Activated CD4-positive, alpha-beta T cell treated with anti-CD3 and anti-CD28 coated beads, Interleukin-2, Interleukin-4, amounts not matched to agents 100 ng/mL and 50 ng/mL, durations not matched to agents 16 hours and 8 hours (primary cell): ENCODE measurements around the gene DMXL2.
"Not testable (repeated sequence)": the region's sequence is repeated elsewhere in the genome, so short reads cannot be mapped to it uniquely, and the experiment has no call there.

Experiments used
- DNase-seq: peaks from one replicate; pipeline ENCODE4 v3.0.0-alpha.2; 2020; ENCODE audit warnings: low spot score

Gene DMXL2

DNA sequence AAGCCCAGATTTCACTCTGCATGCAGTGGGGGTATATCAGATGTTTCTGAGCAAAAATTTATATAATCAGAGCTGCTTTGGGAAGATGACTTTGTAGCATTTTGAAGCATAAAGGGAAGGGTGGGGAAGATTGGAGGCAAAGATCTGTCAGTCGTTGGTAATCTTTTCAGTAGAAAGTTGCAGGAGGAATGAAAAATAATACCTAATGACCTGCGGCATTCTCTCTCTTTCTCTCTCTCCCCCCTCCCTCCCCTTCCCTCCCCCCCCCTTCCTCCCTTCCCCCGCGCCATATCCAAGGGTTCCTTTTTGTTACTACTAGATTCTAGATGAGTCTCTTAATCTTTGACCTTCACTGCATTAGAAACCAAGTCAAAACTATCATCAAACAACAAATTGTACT, 1.5 kb upstream of the DMXL2 start:
- DNase-seq = no peak

- DNase-seq = no peak
Measured at GRCh38 chr15:51623386-51623938, 891 bp upstream of the DMXL2 start.

DNA sequence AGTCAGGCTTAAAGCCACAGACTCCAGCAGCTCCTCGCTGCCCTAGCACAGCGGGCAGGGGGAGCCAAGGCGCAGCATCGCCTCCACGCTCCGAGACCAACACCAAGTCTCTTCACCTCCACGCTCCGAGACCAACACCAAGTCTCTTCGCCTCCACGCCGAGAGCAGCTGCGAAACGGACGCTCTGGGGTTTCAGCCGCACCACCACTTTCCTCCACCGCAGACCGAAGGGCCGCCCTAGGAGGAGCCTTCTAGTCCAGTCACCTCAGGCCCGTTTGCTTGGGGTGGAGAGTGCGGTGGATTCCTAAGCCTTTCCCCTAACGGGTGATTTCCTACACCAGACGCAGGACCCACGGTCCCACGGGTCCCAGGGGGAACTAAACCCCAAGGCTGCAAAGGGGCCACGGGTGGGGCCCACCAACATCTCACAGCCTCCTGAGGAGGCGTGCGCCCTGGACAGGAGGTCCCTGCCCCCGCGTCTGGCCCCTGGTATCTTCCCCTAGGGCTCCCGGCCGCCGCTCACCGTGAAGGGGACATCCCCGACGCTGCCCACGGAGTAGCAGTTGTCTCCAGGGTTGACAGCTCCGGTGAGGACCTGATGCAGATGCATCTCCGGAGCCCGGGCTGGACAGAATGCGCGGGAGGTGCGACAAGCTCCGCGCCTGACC, 501 bp downstream of the DMXL2 start:
- DNase-seq = peak; percentile 27

DNA sequence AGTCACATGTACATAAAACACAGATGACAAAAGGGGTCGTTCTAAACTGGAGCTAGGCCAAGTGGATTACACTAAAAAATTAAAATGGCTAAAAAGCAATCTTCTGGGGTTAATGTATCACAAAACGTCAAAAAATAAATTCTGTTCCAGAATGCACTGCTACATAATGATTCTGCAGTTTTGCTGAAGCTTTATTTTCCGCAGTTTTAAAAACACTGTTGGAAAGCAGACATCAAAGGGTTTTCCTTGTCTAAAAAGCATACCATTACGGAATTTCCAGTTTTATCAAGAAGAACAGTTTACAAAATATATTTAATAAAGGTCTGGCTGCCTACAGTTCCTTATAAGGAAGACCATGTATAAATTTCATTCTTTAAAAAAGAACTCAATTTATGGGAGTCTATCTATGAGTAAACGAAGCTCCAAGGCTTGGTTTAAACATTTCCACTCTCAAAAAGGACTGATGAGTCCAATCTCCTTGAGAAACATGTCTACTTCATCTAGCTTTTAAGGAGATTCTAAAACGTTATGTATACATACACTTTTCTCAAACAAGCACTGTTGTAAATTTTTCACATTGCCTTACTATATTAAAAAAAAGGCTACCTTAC, 1.3 kb downstream of the DMXL2 start:
- DNase-seq = no peak

DNA sequence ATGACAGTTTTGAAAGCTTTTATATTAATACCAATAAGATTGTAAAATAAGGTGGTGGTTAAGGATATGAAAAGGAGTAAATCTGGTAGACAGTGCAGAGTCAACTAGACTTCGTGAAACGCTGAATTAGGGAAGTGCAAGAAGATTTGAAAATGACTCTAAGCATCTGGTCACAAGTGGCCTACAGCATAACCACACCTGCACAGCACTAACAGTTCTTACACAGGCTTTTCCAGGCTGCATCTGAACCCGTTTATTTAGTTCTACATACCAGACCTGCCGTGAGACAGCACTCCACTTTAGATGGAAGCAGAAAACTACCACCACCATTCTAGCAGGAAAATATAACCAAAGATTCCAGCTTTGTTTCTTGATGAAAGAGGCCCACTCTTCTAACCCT, 1.9 kb downstream of the DMXL2 start:
- DNase-seq = no peak

DNA sequence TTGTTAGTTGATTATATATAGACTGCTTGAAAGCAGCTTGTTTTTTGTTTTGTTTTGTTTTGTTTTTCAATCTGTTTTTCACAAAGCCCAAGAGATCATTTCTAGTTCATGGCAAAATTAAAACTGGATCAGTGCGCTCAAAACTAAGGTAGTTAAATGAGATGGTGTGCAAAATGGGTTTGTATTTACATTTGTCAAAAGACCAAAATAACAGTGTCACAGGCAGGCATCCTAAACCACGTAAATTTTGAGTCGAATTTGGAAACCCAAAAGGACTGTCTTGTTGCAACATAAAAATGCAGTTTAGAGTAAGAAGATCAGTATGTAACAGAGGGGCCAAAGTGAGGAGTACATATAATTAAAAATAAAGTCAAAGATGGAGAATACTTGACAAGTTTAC, 2.4 kb downstream of the DMXL2 start:
- no peak for DNase-seq

DNA sequence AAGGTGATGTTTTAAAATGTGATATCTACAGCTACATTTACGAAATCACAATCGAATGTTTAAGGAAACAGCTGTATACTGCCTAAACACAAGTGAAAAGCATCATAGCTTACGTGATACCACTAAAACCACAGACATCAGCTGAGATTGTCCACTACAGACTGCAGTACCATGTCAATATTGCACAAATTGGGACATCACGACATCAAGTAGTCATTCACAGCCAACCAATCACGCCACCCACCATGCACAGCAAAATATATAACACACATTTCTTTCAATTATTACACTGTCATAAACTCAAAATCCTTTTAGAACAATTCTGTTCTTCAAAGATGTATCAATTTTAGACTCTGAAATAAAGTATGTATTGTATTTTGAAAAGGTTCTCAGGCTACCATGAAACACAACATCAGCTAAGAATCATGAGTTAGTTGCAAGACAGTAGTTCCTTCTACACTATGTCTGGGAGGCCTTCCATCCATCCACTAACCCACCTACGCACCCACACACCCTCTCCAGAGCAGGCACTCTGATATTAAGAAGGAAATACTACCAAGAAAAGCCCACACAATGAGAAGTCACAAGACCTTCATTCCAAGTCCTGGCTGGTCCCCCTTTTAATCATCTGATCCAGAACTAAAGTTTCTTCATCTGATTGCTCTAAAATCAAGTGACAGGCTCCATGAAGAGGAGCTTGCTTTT, 3.1 kb downstream of the DMXL2 start:
- no peak for DNase-seq

- DNase-seq = no peak
Measured at GRCh38 chr15:51617886-51618285, 4.7 kb downstream of the DMXL2 start.

DNA sequence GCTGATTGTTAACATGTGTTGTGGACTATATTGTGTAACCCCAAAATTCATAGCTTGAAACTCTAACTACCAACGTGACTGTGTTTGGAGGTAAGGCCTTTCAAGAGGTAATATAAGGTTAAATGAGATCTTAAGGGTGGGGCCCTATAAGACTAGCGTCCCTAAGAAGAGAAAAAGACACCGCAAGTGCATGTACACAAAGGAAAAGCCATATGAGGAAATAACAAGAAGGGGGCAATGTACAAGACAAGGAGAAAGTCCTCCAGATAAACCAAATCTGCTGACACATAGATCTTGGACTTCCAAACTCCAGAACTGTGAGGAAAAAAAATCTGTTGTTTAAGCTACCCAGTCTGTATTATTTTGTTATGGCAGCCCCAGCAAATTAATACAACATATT, 8.6 kb downstream of the DMXL2 start:
- DNase-seq = no peak

DNA sequence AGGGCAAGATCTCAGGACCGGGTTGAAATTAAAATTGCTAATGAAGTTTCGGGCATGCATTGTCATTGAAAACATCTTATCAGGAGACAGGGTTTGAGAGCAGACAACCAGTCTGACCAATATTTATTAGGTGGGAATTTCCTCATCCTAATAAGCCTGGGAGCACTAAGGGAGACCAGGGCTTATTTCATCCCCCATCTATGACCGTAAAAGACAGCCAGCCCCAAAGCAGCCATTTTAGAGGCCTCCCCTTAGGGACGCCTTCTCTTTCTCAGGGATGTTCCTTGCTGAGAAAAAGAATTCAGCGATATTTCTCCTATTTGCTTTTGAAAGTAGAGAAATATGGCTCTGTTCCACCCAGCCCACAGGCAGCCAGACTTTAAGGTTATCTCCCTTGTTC, 9.9 kb downstream of the DMXL2 start:
- DNase-seq = not testable (repeated sequence)

DNA sequence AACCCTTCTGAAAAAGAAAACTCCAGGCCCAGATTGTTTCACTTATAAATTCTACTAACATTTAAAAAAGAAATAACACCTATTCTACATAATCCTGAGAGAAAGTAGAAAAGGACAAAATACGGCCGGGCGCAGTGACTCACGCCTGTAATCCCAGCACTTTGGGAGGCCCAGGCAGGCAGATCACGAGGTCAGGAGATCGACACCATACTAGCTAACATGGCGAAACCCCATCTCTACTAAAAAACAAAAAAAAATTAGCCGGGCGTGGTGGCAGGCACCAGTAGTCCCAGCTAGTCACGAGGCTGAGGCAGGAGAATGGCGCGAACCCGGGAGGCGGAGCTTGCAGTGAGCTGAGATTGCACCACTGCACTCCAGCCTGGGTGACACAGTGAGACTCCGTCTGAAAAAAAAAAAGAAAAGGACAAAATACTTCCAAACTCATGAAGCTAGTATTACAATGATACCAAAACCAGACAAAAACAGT, 19.1 kb downstream of the DMXL2 start:
- DNase-seq = not testable (repeated sequence)

- DNase-seq = no peak
Measured at GRCh38 chr15:51603002-51603401, 19.6 kb downstream of the DMXL2 start.

DNA sequence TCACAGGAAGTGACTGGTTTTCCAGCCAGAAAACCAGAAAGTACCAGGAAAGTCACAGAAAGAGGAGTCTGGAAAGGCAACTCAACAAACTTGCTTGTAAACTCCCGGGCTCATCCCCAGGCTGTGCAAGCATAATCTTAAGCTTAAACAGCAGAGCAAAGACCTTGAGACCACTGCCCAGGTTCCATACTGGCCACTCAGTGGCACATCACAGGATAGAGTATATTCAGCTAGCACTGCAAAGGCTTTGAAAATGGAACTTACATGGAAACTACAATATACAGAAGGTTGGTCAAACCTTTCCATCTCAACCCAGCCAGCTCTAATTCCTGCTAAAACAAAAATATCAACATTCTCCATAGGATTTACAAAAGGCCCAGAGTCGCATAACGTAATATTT, 20.1 kb downstream of the DMXL2 start:
- DNase-seq = no peak

- no peak for DNase-seq
Measured at GRCh38 chr15:51601801-51602200, 20.8 kb downstream of the DMXL2 start.

DNA sequence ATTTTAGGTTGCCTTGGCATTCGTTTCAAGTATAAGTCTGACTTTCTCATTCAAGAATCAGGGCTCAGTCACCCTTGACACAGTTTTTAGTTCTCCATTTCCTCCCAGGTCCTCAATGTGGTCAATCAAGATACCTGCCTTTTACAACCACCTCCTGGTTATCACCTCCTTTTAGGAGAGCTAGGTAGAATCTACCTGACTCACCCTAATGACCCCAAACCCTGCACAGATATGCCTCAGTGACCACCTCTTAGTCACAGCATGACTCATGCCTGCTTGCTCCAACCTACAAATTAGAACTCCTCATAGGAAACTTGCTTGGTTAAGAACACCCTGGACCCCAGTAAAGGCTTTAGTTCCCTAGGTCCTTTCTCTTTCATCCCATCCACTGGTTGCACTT, 22.5 kb downstream of the DMXL2 start:
- DNase-seq = no peak

- DNase-seq = no peak
Measured at GRCh38 chr15:51589881-51590568, 32.5 kb downstream of the DMXL2 start.

DNA sequence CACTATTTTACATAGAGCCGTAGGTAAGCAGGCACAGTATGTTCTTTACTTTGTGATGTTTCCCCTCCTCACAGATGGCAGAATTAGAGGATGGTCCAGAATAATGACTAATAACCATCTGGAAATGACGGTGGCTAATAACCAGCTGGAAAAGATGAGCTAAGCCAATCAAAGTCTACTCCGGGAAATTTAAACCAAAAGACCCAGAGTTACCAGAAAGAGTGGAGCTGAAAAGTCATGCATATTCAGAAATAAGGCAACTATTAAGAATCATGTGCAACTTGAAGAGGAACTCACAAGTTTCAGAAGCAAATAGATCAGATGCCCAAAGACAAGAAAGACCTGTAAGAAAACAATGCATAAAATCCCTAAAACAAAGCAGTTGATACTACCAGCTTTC, 33.6 kb downstream of the DMXL2 start:
- no peak for DNase-seq

- DNase-seq = no peak
Measured at GRCh38 chr15:51585986-51586385, 36.6 kb downstream of the DMXL2 start.

DNA sequence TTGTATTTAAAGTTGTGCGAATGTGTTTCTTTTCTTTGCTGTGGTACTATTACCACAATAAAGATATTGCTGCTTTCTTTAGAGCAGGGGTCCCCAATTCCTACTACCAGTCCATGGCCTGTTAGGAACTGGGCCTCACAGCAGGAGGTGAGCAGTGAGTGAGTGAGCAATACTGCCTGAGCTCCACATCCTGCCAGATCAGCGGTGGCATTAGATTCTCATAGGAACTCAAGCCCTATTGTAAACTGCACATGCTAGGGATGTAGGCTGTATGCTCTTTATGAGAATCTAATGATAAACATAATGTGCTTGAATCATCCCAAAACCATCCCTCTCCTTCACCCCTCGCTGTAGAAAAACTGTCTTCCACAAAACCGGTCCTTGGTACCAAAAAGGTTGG, 41.6 kb downstream of the DMXL2 start:
- DNase-seq = no peak

- no peak for DNase-seq
Measured at GRCh38 chr15:51580385-51580784, 42.2 kb downstream of the DMXL2 start.

DNA sequence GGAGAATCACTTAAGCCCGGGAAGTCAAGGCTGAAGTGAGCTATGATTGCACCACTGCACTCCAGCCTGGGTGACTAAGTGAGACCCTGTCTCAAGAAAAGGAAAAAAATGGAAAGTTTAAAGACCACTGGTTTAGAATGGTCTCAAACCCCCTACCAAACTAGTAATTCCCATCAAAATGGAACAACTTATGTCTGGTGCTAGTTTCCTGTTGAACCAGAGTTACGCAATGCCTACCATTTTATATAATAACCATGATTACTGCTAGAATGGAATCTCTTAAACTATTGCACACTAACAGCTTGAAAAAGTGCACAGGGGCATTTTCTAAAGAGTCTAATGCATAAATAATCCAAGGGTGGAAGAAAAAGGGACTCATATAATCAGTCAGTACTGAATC, 43.6 kb downstream of the DMXL2 start:
- no peak for DNase-seq

DNA sequence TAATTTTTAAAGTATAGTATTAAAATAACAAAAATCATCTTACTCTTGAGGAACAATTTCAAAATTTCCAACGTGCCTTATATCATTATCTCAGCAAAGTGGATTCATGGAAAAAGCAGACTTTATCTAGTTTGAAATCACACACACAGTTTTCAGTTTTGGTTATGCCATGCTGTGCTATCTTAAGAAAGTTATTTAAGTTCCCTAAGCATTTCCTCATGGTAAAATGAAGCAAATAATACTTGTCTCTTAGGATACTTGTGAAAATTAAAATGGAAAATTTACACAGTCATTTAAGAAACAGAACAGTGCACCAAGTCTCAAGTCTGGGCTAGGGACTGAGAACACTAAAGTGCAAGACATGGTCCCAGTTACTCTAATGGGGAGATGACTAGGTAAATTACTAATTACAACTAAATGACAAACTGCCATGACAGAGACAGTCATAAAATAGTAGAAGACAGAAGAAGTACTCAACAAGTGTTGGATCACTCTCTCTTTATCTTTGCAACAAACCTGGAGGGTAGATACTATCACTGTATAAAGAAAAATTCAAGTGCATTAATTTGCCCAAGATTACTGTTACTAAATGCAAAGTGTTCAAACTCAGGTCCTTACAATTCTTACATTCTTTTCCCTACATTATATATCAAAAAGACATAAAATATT, 44.8 kb downstream of the DMXL2 start:
- no peak for DNase-seq
